ENCODE measurements around the gene NME9.
A peak's percentile ranks its signal among the peaks of the same experiment; 100 is the strongest.

Gene NME9

DNA sequence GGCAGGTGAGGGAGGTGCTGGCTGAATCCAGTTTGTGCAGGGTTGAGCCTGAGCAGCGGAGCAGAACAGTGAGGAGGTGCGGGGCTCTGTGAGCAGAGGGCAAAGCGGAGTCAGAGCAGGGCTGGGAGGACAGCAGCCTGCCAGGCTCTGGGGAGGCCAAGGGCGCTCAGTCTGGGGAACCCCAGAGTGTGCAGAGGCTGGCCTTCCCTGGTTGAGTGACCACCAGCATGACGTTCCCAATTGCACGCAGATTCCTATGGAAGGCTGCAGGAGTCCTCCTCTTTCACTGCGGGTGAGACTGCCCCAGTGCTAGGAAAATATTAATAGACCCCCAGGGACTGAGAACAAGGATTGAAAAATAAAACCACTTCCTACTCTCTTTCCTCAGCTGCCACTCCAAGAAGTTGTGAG lies 31.9 kb upstream of the NME9 start:
- DNase-seq: no peak

DNA sequence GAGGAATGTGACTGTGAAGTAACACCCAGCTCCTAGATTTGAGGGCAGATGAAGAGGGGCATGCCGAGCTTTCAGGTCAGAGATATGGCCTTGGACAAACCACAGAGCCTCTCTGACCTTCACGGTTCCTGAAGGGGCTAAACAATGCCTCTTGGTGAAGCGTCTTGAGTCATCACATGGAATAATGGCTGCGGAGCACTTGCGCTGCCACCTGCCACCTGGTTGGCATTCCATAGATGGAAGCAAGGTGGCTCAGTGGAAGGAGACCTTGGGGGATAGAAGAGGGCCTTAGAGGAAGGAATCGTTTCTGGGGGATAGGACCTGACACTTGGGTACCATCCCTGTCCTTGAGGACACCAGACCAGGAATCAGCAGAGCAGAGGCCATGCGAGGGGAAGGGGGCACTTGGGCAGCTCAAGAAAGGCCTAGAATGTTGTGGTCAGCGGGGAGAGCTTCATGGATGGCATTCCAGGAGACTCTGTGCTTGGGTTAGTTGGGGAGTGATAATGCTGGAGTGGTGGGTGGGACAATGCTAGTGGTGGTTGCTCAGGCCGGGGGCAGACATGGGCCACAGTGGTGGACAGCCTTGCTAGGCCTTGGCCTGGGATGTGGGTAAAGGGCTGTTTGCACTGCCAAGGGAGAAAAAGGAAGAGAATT lies 31.3 kb upstream of the NME9 start:
- no peak for DNase-seq

- DNase-seq: no peak
Observed at GRCh38 chr3:138359919-138360868, 30.5 kb upstream of the NME9 start.

GRCh38 chr3:138359148-138359918 lies 29.7 kb upstream of the NME9 start:
- DNase-seq: no peak

DNA sequence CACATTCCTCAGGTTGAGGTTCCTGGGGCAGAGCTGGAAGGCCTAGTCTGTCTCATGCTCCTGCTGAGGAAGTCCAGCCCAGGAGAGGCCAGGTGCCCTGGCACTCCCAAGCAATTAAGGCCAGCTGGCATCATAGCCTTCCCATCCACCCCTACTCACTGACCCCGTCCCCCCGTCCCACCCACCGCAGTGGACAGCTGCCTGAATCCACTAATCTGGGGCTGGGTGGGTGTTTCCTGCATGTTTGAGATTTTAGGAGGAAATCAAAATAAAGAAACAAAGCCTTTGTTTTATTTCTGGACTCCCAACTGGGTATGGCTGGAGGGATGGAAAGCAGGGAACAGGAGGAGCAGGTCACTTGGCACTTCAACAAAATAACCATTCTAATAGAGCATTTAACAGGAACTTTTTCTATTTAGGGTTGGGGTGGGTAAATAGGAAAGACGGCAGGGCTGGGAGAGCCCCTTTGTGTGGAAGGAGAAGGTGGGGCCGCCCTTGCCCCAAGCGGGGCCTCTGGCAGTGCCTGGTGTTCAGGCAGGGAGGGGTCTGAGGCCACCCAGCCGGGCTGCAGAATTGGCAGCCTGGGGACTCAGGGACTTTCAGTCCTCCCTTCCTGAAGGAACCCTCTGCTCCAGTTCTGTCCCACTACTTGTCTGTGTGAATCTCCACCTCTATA lies 27.2 kb upstream of the NME9 start:
- DNase-seq: no peak

- DNase-seq: no peak
Observed at GRCh38 chr3:138355071-138355470, 25.4 kb upstream of the NME9 start.

DNA sequence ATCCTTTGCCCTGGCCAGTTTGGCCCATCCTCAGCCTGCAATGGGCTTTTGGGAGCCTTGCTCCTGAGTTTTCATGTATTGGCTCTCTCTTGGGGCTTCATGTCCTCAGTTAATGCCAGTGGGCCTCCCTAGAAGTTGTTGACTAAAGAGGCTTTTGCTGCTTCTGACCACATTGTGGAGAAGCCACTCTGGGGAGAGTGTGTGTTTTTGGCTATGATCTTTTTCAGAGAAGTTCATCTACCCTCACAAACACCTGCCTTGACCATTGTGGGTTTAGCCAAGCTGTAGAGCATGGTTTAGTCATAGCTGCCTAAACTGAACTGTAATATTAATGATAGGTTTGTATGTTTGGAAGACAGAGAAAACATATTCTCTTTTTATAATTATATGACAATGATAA lies 24.7 kb upstream of the NME9 start:
- no peak for DNase-seq

- DNase-seq: no peak
Observed at GRCh38 chr3:138351916-138352550, 22.4 kb upstream of the NME9 start.

GRCh38 chr3:138351151-138351550 lies 21.5 kb upstream of the NME9 start:
- DNase-seq: no peak

GRCh38 chr3:138349926-138350665 lies 20.4 kb upstream of the NME9 start:
- DNase-seq: no peak

- no peak for DNase-seq
Observed at GRCh38 chr3:138348754-138349739, 19.4 kb upstream of the NME9 start.

- peak; percentile 22 for DNase-seq
Observed at GRCh38 chr3:138347960-138348753, 18.5 kb upstream of the NME9 start, which contains the start of gene MRAS. Gene MRAS (plus strand): TSS chr3:138348579. CDS start chr3:138372884, 24,305 bp downstream.

DNA sequence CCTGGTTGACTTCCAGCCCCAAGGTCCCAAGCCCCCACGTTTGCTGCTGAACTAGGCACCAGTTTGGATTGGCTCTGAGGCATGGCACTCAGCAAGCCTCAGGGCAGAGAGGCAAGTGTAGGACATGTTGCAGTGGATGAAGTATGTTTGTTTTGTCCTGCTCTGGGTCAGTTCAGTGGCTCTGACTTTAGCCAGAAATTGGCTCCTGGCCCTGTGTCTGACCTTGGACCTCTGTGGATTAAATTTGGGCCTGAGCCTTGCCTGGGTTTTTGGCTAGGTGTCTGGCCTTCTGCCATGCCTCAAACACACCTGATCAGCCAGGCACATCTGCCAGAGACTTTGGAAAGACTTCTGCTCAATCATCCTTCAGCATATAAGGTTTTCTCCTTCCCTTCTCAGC lies 15.1 kb upstream of the NME9 start:
- no peak for DNase-seq

- DNase-seq: no peak
Observed at GRCh38 chr3:138340511-138340910, 10.9 kb upstream of the NME9 start.

- DNase-seq: peak; percentile 83
Observed at GRCh38 chr3:138338811-138339210, 9.2 kb upstream of the NME9 start.

GRCh38 chr3:138338244-138338643 lies 8.6 kb upstream of the NME9 start:
- no peak for DNase-seq

DNA sequence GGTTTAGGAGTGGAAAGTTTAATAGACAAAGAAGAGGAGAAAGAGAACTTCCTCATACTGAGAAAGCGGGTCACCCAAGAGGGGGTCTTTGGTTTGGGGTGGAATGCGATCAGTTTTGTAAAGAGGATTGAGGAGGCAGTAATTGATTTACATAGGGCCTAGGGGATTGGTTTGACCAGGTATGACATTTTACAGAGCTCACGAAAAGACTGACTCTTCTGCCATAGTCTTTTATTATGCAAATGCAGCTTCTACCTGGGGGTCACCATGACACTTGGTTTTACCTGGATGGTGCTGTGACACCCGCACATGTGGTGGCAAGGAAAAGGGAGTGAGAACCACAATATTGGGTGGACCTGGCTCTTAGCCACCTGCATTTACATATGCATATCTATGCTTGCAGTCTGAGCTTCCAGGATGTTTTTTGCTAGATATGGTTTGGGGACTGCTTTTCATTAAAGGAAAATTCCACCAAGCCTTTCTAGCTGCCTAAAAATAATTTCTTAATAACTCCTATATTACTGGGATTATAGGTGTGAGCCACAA lies 6.9 kb upstream of the NME9 start:
- no peak for DNase-seq

GRCh38 chr3:138334608-138335007 lies 5.0 kb upstream of the NME9 start:
- no peak for DNase-seq

DNA sequence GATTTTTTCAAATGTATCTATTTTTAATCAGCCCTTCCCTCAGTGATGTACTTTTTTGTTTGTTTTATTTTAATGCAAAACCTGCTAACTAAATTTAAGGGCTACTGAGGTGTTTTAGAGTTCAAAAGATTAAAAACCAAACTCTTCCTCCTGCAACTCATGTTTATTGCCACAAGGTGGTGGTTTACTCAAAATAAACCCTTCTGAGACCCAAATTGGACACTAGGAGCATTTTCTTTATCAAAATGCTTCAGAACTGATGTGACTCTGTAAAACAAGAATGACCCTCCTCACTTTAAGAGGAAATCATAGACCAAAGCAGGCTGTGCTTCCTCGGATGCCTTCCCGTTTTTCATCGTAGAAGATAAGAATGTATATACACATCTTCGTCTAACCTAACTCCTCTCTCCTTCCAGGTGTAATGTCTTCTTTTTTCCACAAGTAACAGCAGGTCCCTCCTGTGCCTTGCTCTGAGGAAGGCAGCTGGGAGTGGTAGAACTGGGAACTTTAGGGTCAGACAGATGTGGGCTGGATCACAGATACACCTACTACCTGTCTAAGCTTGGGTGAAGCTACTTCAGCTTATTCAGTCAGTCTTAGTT lies 2.9 kb upstream of the NME9 start:
- DNase-seq: no peak
